ENCODE data around the gene MPZL1. TPM values are rescaled to one million over a fixed set of nuclear protein-coding genes. Genes with fewer than 3 reads are reported as not detected.

Gene MPZL1
- total and polyA plus RNA-seq, 8 donors: 6.3 to 46.6 (median 19.2) TPM

DNA sequence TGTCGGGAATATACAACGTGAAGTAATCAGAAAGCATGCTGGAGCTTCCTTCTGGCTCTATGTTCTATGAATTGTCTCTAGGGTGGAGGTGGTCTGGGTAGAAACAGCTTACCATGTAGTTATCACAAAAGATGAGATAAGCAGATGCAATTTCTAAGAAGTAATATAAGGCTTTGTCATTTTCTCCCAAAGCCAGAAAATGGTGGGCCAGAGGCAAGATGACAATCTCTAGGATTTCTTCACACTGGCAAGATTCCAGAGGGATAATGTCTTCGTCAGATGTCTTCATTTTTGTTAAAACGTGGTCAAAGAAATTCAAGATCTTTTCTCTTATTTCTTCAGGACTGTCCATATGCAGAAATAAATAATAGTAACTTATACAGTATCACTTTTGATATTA lies 114.4 kb downstream of the MPZL1 start:
- 80 to 86% methylated on average over 4 of the region's 4 CpGs for WGBS, 2 donors
- H3K27me3 ChIP-seq: no peaks in the 10 kb centered on the region
- DNase-seq (no peak), FAIRE-seq (no peak), ATAC-seq (no peak)
- intact Hi-C loops (cut with DNase I): no loop called here
- H3K4me3 ChIP-seq: no peak overlapping the region
- H3K36me3 ChIP-seq: no peaks in the 10 kb centered on the region
- no peak overlapping the region for H3K27ac ChIP-seq
- TF ChIP-seq, protein P1, sequence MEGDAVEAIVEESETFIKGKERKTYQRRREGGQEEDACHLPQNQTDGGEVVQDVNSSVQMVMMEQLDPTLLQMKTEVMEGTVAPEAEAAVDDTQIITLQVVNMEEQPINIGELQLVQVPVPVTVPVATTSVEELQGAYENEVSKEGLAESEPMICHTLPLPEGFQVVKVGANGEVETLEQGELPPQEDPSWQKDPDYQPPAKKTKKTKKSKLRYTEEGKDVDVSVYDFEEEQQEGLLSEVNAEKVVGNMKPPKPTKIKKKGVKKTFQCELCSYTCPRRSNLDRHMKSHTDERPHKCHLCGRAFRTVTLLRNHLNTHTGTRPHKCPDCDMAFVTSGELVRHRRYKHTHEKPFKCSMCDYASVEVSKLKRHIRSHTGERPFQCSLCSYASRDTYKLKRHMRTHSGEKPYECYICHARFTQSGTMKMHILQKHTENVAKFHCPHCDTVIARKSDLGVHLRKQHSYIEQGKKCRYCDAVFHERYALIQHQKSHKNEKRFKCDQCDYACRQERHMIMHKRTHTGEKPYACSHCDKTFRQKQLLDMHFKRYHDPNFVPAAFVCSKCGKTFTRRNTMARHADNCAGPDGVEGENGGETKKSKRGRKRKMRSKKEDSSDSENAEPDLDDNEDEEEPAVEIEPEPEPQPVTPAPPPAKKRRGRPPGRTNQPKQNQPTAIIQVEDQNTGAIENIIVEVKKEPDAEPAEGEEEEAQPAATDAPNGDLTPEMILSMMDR (IDR thresholded peaks at IDR 0.05): no peak
- H3K4me1 ChIP-seq: no peaks in the 10 kb centered on the region
- no peaks in the 10 kb centered on the region for H3K9me3 ChIP-seq

DNA sequence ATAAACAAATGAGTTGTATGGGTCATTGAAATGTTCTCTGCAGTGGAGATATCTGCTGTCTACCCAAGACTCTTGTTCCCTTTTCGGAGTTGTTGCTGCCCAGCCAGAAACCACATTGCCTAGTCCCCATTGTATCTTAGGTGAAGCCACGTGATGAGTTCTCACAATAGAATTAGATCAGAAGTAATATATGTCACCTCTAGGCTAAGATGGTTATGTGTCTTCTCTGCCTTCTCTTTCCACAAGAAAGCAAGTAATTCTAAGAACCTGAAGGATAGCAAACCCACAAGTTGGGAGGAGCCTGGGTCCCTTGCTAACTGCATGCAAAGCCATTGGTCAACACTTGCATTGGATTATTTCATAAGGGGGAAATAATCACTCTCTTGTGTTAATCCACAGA lies 115.5 kb downstream of the MPZL1 start:
- TF ChIP-seq, protein P1 (IDR thresholded peaks at IDR 0.05): no peak
- ATAC-seq: no peak
- Histone ChIP-seq H3K27me3 (no peaks in the 10 kb centered on the region), H3K36me3 (no peaks in the 10 kb centered on the region), H3K27ac (no peak overlapping the region), H3K9me3 (no peaks in the 10 kb centered on the region), H3K4me3 (no peak overlapping the region), H3K4me1 (no peaks in the 10 kb centered on the region)
- no peak for FAIRE-seq
- no peak for DNase-seq
- intact Hi-C loops (cut with DNase I): no loop called here
- WGBS, 2 donors: 64 to 72% methylated on average over 2 of the region's 2 CpGs

DNA sequence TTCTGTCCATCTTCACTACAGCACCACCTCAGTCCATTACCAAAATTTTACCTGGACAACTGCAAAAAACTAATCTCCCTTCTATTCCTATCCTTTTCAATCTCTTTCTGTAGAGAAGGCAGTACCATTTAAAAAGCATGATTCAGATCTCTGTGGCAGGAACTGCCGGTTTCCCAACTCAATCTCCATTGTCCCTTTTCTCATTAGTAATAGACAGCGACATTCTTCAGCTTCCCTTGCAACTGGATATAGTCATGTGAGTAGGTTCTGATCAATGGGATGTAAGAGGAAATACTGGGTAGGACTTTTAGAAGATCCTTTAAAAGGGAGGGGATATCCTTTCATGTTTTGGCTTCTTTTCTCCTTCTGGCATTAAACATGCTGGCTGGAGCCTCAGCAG lies 117.2 kb downstream of the MPZL1 start:
- no peak overlapping the region for H3K27ac ChIP-seq
- no peaks in the 10 kb centered on the region for H3K4me1 ChIP-seq
- WGBS, 2 donors: 78 to 81% methylated on average over 2 of the region's 2 CpGs
- no peaks in the 10 kb centered on the region for H3K27me3 ChIP-seq
- TF ChIP-seq, protein P1 (IDR thresholded peaks at IDR 0.05): no peak
- H3K9me3 ChIP-seq: no peaks in the 10 kb centered on the region
- H3K36me3 ChIP-seq: no peaks in the 10 kb centered on the region
- FAIRE-seq (no peak), ATAC-seq (no peak), DNase-seq (no peak)
- no peak overlapping the region for H3K4me3 ChIP-seq
- intact Hi-C loops (cut with DNase I): no loop called here

Other genes with a start within 250 kb of the MPZL1 start
- gene CD247, start 203.5 kb upstream of the MPZL1 start, total RNA-seq: under 1 TPM in 5 of 6 donors, not detected in 1; 0.14 to 0.95 (median 0.78) TPM
- gene CD247, start 203.5 kb upstream of the MPZL1 start, polyA plus RNA-seq: under 1 TPM; 0.34 to 0.56 TPM
- gene CREG1, start 168.2 kb upstream of the MPZL1 start, total RNA-seq: 10 to 100 TPM; 35.0 to 48.1 (median 44.2) TPM
- 10 to 100 TPM; 21.4 to 39.7 TPM for gene CREG1, start 168.2 kb upstream of the MPZL1 start, polyA plus RNA-seq
- 1 to 10 TPM in 4 of 6 donors, under 1 TPM in 2; 0.59 to 6.7 (median 1.7) TPM for gene RCSD1, start 91.8 kb upstream of the MPZL1 start, total RNA-seq
- gene RCSD1, start 91.8 kb upstream of the MPZL1 start, polyA plus RNA-seq: 1 to 10 TPM in 1 of 2 donors, under 1 TPM in 1; 0.89 to 1.9 TPM
- under 1 TPM; 0.03 to 0.31 (median 0.14) TPM for gene ADCY10, start 192.2 kb downstream of the MPZL1 start, total RNA-seq
- gene ADCY10, start 192.2 kb downstream of the MPZL1 start, polyA plus RNA-seq: under 1 TPM in 1 of 2 donors, not detected in 1; 0.19 TPM
- gene DCAF6, start 214.7 kb downstream of the MPZL1 start, total RNA-seq: 10 to 100 TPM; 11.4 to 31.9 (median 20.0) TPM
- gene DCAF6, start 214.7 kb downstream of the MPZL1 start, polyA plus RNA-seq: 10 to 100 TPM; 14.8 to 24.3 TPM
- 10 to 100 TPM; 25.5 to 45.4 (median 39.9) TPM for gene MPC2, start 215.1 kb downstream of the MPZL1 start, total RNA-seq
- gene MPC2, start 215.1 kb downstream of the MPZL1 start, polyA plus RNA-seq: 10 to 100 TPM; 37.7 to 72.5 TPM

Data from pancreas (tissue), 10 donors.